NCI-H524 (cell line): ENCODE results near the gene EXOC3L1.
A peak's percentile ranks its signal among the peaks of the same experiment; 100 is the strongest.

Experiments
- DNase-seq, 2 experiments: peaks; one replicate each; lab custom pipeline; 2025; lab: John Stamatoyannopoulos, UW

Gene EXOC3L1

GRCh38 chr16:67163164-67163998 lies 26.6 kb downstream of the EXOC3L1 start:
- DNase-seq: peak; percentile 91 to 95

DNA sequence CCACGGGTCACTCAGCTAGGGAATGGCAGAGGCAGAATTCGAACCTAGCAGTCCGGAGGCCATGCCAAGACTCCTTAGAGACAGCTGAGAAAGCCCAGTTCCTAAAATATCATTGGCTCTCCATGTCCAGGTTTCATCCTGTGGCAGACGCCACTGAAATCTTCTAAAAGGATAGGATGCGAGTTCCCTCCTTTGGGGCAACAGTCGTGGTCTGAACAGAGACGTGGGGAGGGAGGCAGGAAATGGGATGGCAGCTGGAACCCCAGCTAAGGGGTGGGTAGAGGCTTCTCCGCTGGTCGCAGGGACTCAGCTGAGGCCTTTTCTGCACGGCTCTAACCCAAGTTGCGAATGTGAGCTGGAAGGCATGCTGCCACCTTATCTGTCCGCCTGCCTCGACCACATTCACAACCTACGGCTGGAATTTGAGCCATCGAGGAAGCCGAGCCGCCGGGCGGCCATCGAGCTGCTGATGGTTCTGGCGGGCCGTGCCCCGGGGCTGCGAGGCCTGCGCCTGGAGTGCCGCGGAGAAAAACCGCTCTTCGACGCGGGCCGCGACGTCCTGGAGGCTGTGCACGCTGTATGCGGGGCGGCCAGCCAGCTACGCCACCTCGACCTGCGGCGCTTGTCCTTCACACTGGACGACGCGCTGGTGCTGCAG lies 27.3 kb downstream of the EXOC3L1 start:
- no peak for DNase-seq

GRCh38 chr16:67161595-67162058 lies 28.3 kb downstream of the EXOC3L1 start:
- no peak for DNase-seq

DNA sequence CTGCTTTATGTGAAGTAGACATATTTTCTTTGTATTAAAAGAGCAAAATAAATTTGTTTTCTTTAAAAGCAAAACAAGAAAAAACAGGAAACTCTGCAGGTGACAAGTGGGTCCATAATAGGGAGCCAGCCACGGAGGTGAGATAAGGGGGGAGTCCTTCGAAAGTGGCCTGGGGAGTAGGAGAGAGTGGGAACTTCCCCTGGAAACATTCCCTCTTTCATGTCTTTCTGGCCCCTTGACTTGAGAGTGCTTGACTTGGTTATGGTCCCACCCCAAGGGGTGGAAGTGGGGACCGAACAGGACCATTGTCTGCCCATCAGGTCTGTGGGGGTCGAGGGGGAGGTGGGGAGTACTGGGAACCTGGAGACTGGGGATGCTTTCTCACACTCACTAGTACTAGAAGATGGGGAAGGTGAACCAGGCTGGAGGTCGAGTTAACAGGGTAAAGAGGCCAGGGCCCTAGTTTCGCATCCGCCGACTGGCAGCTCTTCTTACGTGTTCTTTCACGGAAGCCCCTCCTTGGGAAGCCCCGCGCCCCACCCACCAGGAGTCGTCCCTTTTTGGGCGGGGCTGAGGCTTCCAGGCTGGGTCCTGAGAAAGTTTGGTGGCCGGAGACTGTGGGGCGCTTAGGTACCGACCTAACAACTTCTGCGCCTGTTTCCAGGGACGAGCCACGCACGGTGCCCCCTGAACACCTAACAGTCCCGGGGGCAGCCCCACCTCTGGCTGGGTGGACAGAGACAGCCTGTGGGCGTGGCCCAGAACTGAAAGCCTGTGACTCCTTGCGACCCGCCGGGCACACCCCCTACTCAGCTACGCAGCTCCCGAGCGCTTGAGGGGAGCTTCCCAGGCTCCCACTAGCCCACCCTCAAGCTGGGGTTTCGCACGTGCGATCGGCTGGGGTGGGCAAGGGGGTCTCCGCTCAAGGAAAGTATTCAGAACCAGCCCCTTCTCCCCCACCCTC lies 31.0 kb downstream of the EXOC3L1 start:
- DNase-seq: peak; percentile 11 to 42

DNA sequence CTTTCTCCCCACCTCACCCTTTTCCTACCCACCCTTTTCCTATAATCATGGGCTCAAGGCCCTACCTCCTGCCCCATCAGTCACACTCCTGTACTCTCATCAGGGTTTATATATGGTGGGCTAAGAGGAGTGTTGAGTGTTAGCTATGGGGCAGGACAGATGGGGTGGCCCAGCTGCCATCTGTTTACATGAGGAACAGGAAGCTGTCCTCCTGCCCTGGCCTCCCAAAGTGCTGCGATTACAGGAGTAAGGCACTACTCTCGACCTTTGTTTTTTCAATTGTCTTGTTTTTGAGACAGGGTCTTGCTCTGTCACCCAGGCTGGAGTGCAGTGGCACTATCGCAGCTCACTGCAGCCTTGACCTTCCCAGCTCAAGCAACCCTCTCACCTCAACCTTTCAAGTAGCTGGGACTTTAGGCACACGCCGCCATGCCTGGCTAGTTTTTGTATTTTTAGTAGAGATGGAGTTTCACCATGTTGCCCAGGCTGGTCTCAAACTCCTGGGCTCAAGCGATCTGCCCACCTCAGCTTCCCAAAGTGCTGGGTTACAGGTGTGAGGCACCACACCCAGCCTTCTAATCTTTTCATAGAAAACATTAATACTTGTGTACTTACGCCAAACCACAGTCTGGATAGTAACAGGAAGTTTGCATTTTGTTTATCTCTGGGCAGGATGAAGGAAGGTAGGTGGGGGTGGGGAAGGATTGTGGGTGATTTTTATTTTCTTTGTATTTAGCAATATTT lies 31.9 kb downstream of the EXOC3L1 start:
- peak; percentile 82 to 91 for DNase-seq

GRCh38 chr16:67157106-67157748 lies 32.7 kb downstream of the EXOC3L1 start:
- DNase-seq: no peak

DNA sequence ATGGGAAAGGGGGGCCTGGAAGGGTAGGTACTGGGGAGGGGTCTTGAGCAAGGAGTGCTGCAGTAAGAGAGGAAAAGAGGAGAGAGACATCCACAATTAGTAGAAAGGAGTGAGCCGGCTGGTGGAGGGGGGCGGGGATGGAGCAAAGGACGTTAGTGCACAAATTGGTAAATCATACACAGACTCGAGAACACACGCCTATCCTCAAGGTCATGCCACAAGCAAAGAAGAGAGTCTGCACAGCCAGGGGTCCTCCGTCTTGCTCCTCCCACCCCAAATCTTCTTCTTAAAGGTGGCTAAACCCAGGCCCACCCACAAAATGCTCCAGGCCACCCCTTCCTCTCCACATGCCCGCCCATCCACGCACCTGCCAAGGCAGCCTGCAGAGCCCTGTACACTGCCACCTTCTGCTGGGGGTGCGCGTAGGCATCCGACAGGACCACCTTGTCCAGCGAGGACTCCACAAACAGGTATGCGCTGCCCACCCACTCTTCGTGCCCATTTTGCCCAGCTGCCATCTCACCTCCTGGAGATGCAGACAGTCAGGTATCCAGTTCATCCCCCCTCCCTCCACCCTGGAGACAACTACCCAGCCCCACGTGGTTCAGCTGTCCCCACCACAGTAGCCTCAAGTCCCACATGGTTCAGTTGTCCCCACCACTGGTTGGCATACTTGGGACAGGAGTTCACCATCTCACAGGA lies 33.6 kb downstream of the EXOC3L1 start:
- no peak for DNase-seq

- peak; percentile 55 to 84 for DNase-seq
Observed at GRCh38 chr16:67155295-67156142, 34.4 kb downstream of the EXOC3L1 start.

GRCh38 chr16:67154578-67155294 lies 35.2 kb downstream of the EXOC3L1 start:
- peak in 1 of 2 experiments; percentile 37 for DNase-seq

DNA sequence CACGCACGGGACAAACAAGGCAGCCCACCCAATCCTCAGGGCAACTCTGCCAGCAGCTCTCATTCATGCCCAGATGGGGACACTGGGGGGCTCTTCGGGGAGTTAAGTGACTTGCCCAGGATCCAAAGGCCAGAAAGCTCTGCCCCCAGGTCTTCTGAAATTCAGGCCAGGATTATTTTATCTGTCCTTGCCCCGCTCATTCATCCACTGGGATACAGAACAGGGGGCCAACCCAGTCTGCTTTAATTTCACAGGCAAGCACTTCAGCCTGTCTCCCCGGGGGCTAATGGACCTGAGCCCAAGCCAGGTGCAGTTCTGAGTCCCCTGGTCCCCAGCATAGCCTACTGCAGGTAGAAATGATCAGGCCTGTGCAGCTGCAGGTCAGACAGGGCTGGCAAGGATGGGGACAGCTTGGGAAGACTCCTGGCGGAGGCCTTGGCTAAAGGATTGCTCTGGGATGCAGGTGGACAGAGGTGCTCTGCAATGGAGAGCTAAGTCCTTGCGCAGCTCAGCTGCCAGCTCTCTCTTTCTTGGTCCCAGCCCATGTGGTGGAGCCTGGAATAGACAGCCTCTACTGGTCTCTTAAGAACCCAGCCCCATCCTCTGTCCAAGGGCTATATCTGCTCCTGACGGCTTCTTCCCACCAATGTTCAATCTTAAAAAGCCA lies 38.4 kb downstream of the EXOC3L1 start:
- DNase-seq: no peak

DNA sequence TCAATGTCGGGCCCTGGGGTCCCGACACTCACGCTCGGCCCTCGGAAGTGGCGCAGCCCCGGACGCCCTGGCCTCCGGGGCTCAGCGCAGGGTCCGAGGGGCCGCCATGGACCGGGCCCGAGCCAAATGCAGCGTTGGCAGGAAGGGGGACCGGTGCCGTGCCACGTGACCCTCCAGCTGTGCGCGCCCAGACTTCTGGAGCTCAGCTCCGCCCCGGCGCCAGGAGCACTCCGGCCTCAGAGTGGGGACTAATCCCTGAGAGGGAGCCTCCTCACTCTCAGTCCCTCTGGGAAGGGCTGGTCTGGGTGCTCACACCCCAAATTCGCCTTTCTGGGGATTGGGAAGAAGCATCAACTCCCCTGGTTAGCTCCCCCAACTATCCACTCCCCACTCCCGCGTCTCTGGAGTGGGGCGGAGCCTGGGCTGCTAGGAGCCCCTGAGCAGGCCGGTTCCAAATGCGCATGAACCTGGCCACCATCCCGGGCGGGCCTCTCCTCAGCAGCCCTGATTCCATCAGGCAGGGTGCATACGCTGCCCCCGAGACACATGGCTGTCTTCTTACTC lies 39.0 kb downstream of the EXOC3L1 start, which contains the start of gene B3GNT9:
Gene B3GNT9 (minus strand): TSS at position 166 of the 564 bp plus-strand sequence. CDS start 513 bp downstream, outside the sequence.
- DNase-seq: peak; percentile 76 to 85

DNA sequence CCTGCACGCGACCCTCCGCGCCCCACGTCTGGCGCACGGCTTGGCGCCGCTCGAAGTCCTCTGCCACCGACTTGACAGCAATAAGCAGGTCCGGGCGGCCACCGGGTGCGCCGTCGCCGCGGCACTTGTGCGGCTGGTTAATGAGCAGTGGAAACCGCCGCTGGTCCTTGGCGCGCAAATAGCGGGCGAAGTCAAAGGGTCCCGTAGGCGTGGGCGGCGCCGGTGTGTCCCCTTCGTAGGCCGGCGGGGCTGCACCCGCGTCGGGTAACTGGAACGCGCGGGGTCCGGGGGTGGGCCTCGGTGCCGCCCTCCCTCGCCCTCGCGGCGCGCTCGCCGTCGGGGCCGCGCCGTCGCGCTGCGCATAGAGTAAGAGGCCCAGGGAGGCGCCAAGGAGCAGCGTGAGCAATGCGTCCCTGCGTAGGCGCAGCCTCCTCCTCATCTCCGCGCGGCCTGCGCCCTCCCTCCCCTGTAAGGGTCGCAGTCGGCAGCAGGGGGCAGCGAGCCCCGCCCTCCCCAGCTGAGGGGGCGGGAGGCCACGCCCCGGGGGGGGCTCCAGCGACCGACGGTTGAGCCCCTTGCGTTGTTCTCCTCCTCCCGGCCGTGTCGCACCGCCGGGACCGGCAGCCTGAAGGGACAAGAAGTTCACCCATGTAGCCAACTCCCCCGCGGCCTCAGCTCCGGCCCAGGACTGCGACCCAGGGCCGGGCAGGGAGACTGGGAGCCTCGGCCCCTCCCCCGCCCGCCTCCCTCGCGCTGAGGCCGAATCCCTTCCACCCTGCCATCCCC lies 39.7 kb downstream of the EXOC3L1 start:
- peak; percentile 44 to 69 for DNase-seq

- DNase-seq: no peak
Observed at GRCh38 chr16:67149276-67150046, 40.5 kb downstream of the EXOC3L1 start.

DNA sequence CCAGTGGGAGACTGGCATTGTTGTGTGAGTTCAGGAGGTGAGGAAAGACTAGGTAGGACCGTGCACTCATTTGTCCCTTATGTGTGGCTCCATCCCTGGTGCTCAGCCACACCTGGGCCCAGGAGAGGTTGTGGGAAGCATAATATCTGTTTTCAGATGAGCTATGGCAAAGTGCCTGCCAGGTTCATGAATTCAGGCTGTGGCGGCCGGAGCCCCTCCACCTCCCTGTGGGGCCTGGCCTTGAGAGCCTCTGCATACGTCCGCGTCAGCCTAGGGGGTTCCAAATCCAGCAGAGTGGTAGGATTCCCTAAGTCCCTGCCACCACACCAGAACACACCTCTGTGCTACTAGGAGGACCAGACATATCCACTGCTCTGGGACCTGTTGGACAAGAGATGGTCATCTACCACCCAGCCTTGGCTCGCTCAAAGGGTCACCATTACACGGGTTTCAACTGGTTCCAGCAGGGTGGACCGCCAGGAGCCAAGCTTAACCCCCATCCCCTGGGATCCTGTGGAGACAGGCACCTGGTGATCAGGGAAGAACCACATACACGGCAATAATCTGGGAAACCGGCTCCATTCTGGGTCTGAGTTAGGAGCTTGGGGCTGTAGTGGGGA lies 41.2 kb downstream of the EXOC3L1 start:
- DNase-seq: no peak

GRCh38 chr16:67148221-67148620 lies 41.7 kb downstream of the EXOC3L1 start:
- DNase-seq: no peak
